ENCODE measurements around the gene EXOC6B. TPM values are rescaled to one million over a fixed set of nuclear protein-coding genes. Genes with fewer than 3 reads are reported as not detected.

The EXOC6B gene
- 6.6 to 9.2 TPM (median 7.8 TPM) in 5 replicates for total RNA-seq (2022; extraction: Qiagen RNA extraction; ENCODE audit: low read depth)

GRCh38 chr2:72825257-72826155 is at the start of gene EXOC6B:
Gene EXOC6B, minus strand, starts transcription at chr2:72826033.

GRCh38 chr2:72147303-72147971 is 678.4 kb downstream of the EXOC6B start, which contains the start of gene CYP26B1:
Gene CYP26B1, minus strand, starts transcription at chr2:72147862. Its CDS starts 28 bp downstream, at chr2:72147834.

Other genes with a start within 250 kb of the EXOC6B start
- gene SPR, start 61.4 kb upstream of the EXOC6B start, total RNA-seq (2022; extraction: Qiagen RNA extraction; ENCODE audit: low read depth) = 90.7 to 157 TPM (median 144 TPM) in 5 replicates
- gene EMX1, start 91.5 kb upstream of the EXOC6B start, total RNA-seq (2022; extraction: Qiagen RNA extraction; ENCODE audit: low read depth) = 0.07 to 0.28 TPM (median 0.16 TPM) in 4 of 5 replicates, not detected in the other
- 14.2 to 18.0 TPM (median 16.3 TPM) in 5 replicates for gene SFXN5, start 245.7 kb upstream of the EXOC6B start, total RNA-seq (2022; extraction: Qiagen RNA extraction; ENCODE audit: low read depth)